ENCODE data around the gene CFAP77. TPM values are rescaled to one million over a fixed set of nuclear protein-coding genes. Genes with fewer than 3 reads are reported as not detected.

The CFAP77 gene
- total RNA-seq = 1 to 10 TPM in 1 of 2 donors, not detected in 1; 2.4 TPM

- TF ChIP-seq POLR2A (IDR thresholded peaks at IDR 0.05) = no peak
- TF ChIP-seq CTCF (IDR thresholded peaks at IDR 0.05) = no peak
- TF ChIP-seq POLR2AphosphoS5 (IDR thresholded peaks at IDR 0.05) = no peak
- H3K27me3 ChIP-seq (replicated peaks; ENCODE audit: insufficient read depth) = peaks cover 7% of the 10 kb centered on the region
- no peak for DNase-seq (ENCODE audit: low spot score)
- no peak within 1 kb of the TSS for H3K27ac ChIP-seq
- 1% methylated on average over 55 of the region's 69 CpGs for WGBS
- peaks cover 10% of the 10 kb centered on the region for H3K4me1 ChIP-seq (replicated peaks)
- H3K9me3 ChIP-seq = no peaks in the 10 kb centered on the region
- intact Hi-C loops (cut with DNase I) = loop anchor here (2.0 to 5.0 kb wide), 2 partner anchors 165 to 392 kb away; no protein-coding TSS in a partner anchor
- no peaks in the 10 kb centered on the region for H3K36me3 ChIP-seq
- peak within 1 kb of the TSS; percentile 22 to 35 for H3K4me3 ChIP-seq
Measured at GRCh38 chr9:132409828-132410528, at the start of gene CFAP77. Gene CFAP77, plus strand, starts transcription at chr9:132410211. Its CDS starts 61 bp downstream, at chr9:132410272.

DNA sequence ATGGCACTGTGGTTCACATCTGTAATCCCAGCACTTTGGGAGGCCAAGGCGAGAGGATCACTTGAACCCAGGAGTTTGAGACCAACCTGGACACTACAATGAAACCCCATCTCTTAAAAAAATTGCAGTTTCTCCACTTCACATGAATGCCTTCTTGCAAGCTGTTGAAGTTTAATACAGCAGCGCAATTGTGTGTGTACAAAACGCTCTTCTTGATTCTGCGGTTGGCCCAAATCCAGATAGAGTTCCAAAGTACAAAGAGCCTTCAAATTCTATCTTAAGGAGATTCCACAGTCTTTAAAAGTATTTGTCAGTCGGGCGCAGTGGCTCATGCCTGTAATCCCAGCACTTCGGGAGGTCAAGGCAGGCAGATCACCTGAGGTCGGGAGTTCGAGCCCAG, 45.9 kb upstream of the CFAP77 start:
- TF ChIP-seq CTCF (IDR thresholded peaks at IDR 0.05) (no peak), POLR2AphosphoS5 (IDR thresholded peaks at IDR 0.05) (no peak), POLR2A (IDR thresholded peaks at IDR 0.05) (no peak)
- Histone ChIP-seq H3K36me3 (no peaks in the 10 kb centered on the region), H3K4me1 (replicated peaks) (peaks cover 8% of the 10 kb centered on the region), H3K9me3 (no peaks in the 10 kb centered on the region), H3K27ac (no peak overlapping the region), H3K4me3 (no peak overlapping the region), H3K27me3 (replicated peaks; ENCODE audit: insufficient read depth) (no peaks in the 10 kb centered on the region)
- WGBS = 78% methylated on average over 9 of the region's 9 CpGs
- DNase-seq (ENCODE audit: low spot score) = no peak
- intact Hi-C loops (cut with DNase I) = no loop called here

DNA sequence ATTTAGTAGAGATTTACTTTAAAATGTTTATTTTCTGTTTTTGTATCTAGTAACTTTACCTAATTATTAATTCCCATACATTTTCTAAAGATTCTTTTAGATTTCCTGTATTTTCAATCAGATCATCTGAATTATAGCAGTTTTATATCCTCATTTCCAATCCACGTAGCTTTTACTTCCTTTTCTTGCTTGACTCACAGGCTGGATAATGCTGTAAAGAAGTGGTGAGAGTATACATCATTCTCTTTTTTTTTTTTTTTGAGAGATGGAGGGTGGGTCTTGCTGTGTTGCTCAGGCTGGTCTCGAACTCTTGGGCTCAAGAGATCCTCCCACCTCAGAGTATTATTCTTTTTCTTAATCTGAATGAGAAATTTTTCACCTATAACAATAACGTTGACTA, 44.0 kb upstream of the CFAP77 start:
- WGBS = 84% methylated on average over 3 of the region's 3 CpGs

GRCh38 chr9:132366481-132366880, 43.5 kb upstream of the CFAP77 start:
- H3K4me1 ChIP-seq (replicated peaks) = peaks cover 8% of the 10 kb centered on the region

More for the DNA sequence above, 44.0 kb upstream of the CFAP77 start:
- Histone ChIP-seq H3K27ac (no peak overlapping the region), H3K36me3 (no peaks in the 10 kb centered on the region), H3K4me3 (no peak overlapping the region), H3K27me3 (replicated peaks; ENCODE audit: insufficient read depth) (no peaks in the 10 kb centered on the region), H3K9me3 (no peaks in the 10 kb centered on the region), H3K4me1 (replicated peaks) (peaks cover 8% of the 10 kb centered on the region)
- intact Hi-C loops (cut with DNase I) = no loop called here
- DNase-seq (ENCODE audit: low spot score) = no peak
- TF ChIP-seq POLR2AphosphoS5 (IDR thresholded peaks at IDR 0.05) (no peak), POLR2A (IDR thresholded peaks at IDR 0.05) (no peak), CTCF (IDR thresholded peaks at IDR 0.05) (no peak)

More at GRCh38 chr9:132366481-132366880, 43.5 kb upstream of the CFAP77 start:
- Histone ChIP-seq H3K27ac (peak overlapping the region in 1 of 2 donors; percentile 70), H3K4me3 (no peak overlapping the region), H3K36me3 (no peaks in the 10 kb centered on the region), H3K9me3 (no peaks in the 10 kb centered on the region), H3K27me3 (replicated peaks; ENCODE audit: insufficient read depth) (no peaks in the 10 kb centered on the region)
- intact Hi-C loops (cut with DNase I) = no loop called here
- 85% methylated on average over 4 of the region's 4 CpGs for WGBS
- DNase-seq (ENCODE audit: low spot score) = no peak
- no peak for TF ChIP-seq CTCF (IDR thresholded peaks at IDR 0.05)
- TF ChIP-seq POLR2A (IDR thresholded peaks at IDR 0.05) = no peak
- TF ChIP-seq POLR2AphosphoS5 (IDR thresholded peaks at IDR 0.05) = no peak

Data from prostate gland (tissue), 2 donors.